ENCODE measurements around the gene CDC42BPA. TPM values are rescaled to one million over a fixed set of nuclear protein-coding genes. Genes with fewer than 3 reads are reported as not detected.

The CDC42BPA gene
- total and polyA plus RNA-seq, 9 of the 15 experiments (the other 6 are each of a cell fraction or from before 2014, with no cell fraction given): 8.0 to 77.5 (median 52.1) TPM

DNA sequence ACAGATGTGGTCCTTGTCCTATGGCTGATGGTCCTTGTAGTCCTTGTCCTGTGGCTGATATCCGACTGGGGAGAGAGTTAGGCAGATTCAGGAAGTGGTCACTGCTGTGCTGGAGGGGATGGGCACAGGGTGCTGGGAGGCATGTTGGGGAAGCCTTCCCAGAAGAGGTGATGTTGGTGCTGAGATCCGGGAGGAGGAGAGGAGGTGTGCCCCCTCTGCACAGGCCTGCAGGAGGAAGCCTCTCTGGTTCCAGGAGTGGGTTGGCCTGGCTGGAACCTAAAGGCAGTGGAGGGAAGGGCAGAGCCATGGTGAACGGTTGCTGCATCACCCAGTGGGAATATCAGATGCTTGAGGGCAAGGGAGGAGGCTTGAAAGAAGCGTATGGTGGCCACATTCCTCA is 363.5 kb downstream of the CDC42BPA start:
- Histone ChIP-seq H3K9me1 (ENCODE audit: control insufficient read depth, insufficient read depth, low read length) (no peaks in the 10 kb centered on the region), H4K20me1 (replicated peaks; ENCODE audit: control insufficient read depth, insufficient read depth, low read length) (peaks cover 10% of the 10 kb centered on the region), H3K27me3 (ENCODE audit: control insufficient read depth in 2 of 2, insufficient read depth in 2 of 2, low read length in 2 of 2) (no peaks in the 10 kb centered on the region), H3K4me3 (no peak overlapping the region), H3K4me2 (ENCODE audit: insufficient read depth, low read length) (no peak overlapping the region), H3K4me1 (replicated peaks in 1 of 2; ENCODE audit: control insufficient read depth in 2 of 2, insufficient read depth in 2 of 2, low read length in 2 of 2) (peaks cover 0 to 5% of the 10 kb centered on the region in 2 experiments; a peak in 1 of 5 replicates), H3K27ac (ENCODE audit: extremely low read depth, low read depth, low read length) (no peak overlapping the region), H3K9me3 (replicated peaks; ENCODE audit: control insufficient read depth, insufficient read depth, low read depth, low read length) (0 out of 2 replicates have a peak, but pooled peaks cover 3% of the 10 kb centered on the region), H3K36me3 (ENCODE audit: control insufficient read depth, insufficient read depth, low read length) (no peaks in the 10 kb centered on the region), H2AFZ (ENCODE audit: low read depth, low read length) (no peak overlapping the region), H3K9ac (ENCODE audit: insufficient read depth in 1 of 2, low read depth in 2 of 2, low read length in 2 of 2) (no peak overlapping the region), H3K79me2 (ENCODE audit: control insufficient read depth, insufficient read depth, low read length) (peaks cover 21% of the 10 kb centered on the region)
- intact Hi-C loops (cut with micrococcal nuclease): no loop called here
- CTCF ChIA-PET (ENCODE audit: low intra/inter-chr PET ratio): interaction anchor here (0.6 kb wide), 1 partner anchor 39 kb away, joined by 3 read pairs; no protein-coding TSS in a partner anchor
- ATAC-seq (peak; percentile 19; the same call in 2 of the 3 replicates), DNase-seq (ENCODE audit: extremely low read depth in 1 of 4, low spot score in 3 of 4) (no peak), FAIRE-seq (no peak)
- no peak for TF ChIP-seq CHD2 (IDR thresholded peaks at IDR 0.05; ENCODE audit: low read depth, low read length)
- TF ChIP-seq ZNF695 (CRISPR knock-in tag; IDR thresholded peaks at IDR 0.05): no peak
- TF ChIP-seq ZNF224 (CRISPR knock-in tag; IDR thresholded peaks at IDR 0.05): no peak
- peak; percentile 44; the same call in 1 of the 2 replicates for TF ChIP-seq SPI1 (IDR thresholded peaks at IDR 0.05; ENCODE audit: borderline replicate concordance, low read depth, low read length)
- no TSS peak for BruUV-seq (replicated peaks)
- WGBS (ENCODE audit: insufficient coverage, low coverage, missing lambda C conversion rate): 48% methylated on average over 4 of the region's 4 CpGs
- in situ Hi-C loops (cut with MboI): no loop called here
- POLR2A ChIA-PET: interaction anchor here (1.5 kb wide), 1 partner anchor 17 kb away, joined by 3 read pairs; no protein-coding TSS in a partner anchor

DNA sequence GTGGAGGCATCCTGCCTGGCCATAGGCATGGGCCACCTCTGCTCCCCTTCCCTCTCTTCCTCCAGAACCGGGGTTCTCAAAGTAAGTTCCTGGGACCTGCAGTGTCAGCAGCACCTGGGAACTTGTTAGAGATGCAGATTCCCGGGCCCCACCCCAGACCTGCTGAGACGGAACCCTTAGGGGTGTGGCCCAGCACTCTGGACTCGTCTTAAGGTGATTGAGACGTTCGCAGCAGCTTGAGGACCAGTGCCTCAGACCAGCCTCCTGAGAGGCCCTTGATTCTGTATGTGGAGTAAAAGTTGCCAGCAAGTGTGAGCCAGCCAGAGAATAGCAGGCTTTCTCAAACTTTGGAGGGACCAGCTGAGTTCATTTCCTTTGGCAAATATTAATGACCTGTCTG is 364.0 kb downstream of the CDC42BPA start:
- Histone ChIP-seq H3K4me1 (replicated peaks in 1 of 2; ENCODE audit: control insufficient read depth in 2 of 2, insufficient read depth in 2 of 2, low read length in 2 of 2) (peaks cover 0 to 5% of the 10 kb centered on the region in 2 experiments; a peak in 1 of 5 replicates), H3K27ac (ENCODE audit: extremely low read depth, low read depth, low read length) (no peak overlapping the region), H3K36me3 (ENCODE audit: control insufficient read depth, insufficient read depth, low read length) (no peaks in the 10 kb centered on the region), H3K4me3 (no peak overlapping the region), H3K9ac (ENCODE audit: insufficient read depth in 1 of 2, low read depth in 2 of 2, low read length in 2 of 2) (no peak overlapping the region), H3K79me2 (ENCODE audit: control insufficient read depth, insufficient read depth, low read length) (peaks cover 17% of the 10 kb centered on the region; the same call in 2 of the 3 replicates), H4K20me1 (replicated peaks; ENCODE audit: control insufficient read depth, insufficient read depth, low read length) (peaks cover 10% of the 10 kb centered on the region), H3K4me2 (ENCODE audit: insufficient read depth, low read length) (no peak overlapping the region), H3K9me1 (ENCODE audit: control insufficient read depth, insufficient read depth, low read length) (no peaks in the 10 kb centered on the region), H3K9me3 (replicated peaks; ENCODE audit: control insufficient read depth, insufficient read depth, low read depth, low read length) (no peaks in the 10 kb centered on the region), H2AFZ (ENCODE audit: low read depth, low read length) (no peak overlapping the region), H3K27me3 (ENCODE audit: control insufficient read depth in 2 of 2, insufficient read depth in 2 of 2, low read length in 2 of 2) (no peaks in the 10 kb centered on the region)
- no peak for DNase-seq (ENCODE audit: extremely low read depth in 1 of 4, low spot score in 3 of 4)
- ChIA-PET POLR2A (interaction anchor here (1.1 to 1.8 kb wide), 3 partner anchors 10 to 17 kb away, joined by 3 to 7 read pairs (median 6); no protein-coding TSS in a partner anchor), CTCF (ENCODE audit: low intra/inter-chr PET ratio) (interaction anchor here (0.6 kb wide), 1 partner anchor 38 kb away, joined by 3 read pairs; no protein-coding TSS in a partner anchor)
- 37% methylated on average over 5 of the region's 6 CpGs for WGBS (ENCODE audit: insufficient coverage, low coverage, missing lambda C conversion rate)
- peak; percentile 50 for ATAC-seq
- in situ Hi-C loops (cut with MboI) (no loop called here), intact Hi-C loops (cut with micrococcal nuclease) (no loop called here)
- TF ChIP-seq ZNF551 (CRISPR knock-in tag; IDR thresholded peaks at IDR 0.05): no peak
- TF ChIP-seq, protein P1, sequence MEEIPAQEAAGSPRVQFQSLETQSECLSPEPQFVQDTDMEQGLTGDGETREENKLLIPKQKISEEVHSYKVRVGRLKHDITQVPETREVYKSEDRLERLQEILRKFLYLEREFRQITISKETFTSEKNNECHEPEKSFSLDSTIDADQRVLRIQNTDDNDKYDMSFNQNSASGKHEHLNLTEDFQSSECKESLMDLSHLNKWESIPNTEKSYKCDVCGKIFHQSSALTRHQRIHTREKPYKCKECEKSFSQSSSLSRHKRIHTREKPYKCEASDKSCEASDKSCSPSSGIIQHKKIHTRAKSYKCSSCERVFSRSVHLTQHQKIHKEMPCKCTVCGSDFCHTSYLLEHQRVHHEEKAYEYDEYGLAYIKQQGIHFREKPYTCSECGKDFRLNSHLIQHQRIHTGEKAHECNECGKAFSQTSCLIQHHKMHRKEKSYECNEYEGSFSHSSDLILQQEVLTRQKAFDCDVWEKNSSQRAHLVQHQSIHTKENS (CRISPR knock-in tag; IDR thresholded peaks at IDR 0.05): no peak
- TF ChIP-seq CBFA2T3 (IDR thresholded peaks at IDR 0.05): peak; percentile 48
- TF ChIP-seq, protein P2, sequence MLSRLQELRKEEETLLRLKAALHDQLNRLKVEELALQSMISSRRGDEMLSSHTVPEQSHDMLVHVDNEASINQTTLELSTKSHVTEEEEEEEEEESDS (CRISPR knock-in tag; IDR thresholded peaks at IDR 0.05): no peak
- TF ChIP-seq, protein P3, sequence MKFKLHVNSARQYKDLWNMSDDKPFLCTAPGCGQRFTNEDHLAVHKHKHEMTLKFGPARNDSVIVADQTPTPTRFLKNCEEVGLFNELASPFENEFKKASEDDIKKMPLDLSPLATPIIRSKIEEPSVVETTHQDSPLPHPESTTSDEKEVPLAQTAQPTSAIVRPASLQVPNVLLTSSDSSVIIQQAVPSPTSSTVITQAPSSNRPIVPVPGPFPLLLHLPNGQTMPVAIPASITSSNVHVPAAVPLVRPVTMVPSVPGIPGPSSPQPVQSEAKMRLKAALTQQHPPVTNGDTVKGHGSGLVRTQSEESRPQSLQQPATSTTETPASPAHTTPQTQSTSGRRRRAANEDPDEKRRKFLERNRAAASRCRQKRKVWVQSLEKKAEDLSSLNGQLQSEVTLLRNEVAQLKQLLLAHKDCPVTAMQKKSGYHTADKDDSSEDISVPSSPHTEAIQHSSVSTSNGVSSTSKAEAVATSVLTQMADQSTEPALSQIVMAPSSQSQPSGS (CRISPR knock-in tag; IDR thresholded peaks at IDR 0.05): no peak
- no peak for TF ChIP-seq SPI1 (IDR thresholded peaks at IDR 0.05; ENCODE audit: borderline replicate concordance, low read depth, low read length)
- no peak for FAIRE-seq
- BruUV-seq (replicated peaks): no TSS peak
